ENCODE results near the gene SLC50A1. TPM values are rescaled to one million over a fixed set of nuclear protein-coding genes. Genes with fewer than 3 reads are reported as not detected.

SLC50A1 gene
- total and polyA plus RNA-seq, 9 of the 15 experiments (the other 6 are each of a cell fraction or from before 2014, with no cell fraction given) = 46.5 to 132 (median 91.9) TPM

GRCh38 chr1:155167166-155168104, 31.8 kb downstream of the SLC50A1 start (continued):
- TF ChIP-seq UBTF (IDR thresholded peaks at IDR 0.05; ENCODE audit: borderline replicate concordance in 1 of 2, low read depth in 2 of 2, low read length in 2 of 2) = peak; percentile 75 to 94; a peak in 3 of 4 replicates
- TF ChIP-seq THRA (IDR thresholded peaks at IDR 0.05) = no peak
- no peak for TF ChIP-seq GATA2 (CRISPR knock-in tag; IDR thresholded peaks at IDR 0.05)
- TF ChIP-seq ZNF445 (CRISPR knock-in tag; IDR thresholded peaks at IDR 0.05; ENCODE audit: low read depth) = no peak
- TF ChIP-seq NFE2L1 (tag; IDR thresholded peaks at IDR 0.05; ENCODE audit: borderline replicate concordance, low read depth) = no peak
- peak; percentile 50 for TF ChIP-seq BRD9 (IDR thresholded peaks at IDR 0.05; ENCODE audit: low read depth, partially characterized antibody)
- 0 out of 2 replicates have a peak, but pooled peaks have one; percentile 25 for TF ChIP-seq CREB1 (IDR thresholded peaks at IDR 0.05)
- TF ChIP-seq CREB1 (CRISPR knock-in tag; IDR thresholded peaks at IDR 0.05) = peak; percentile 1; the same call in 1 of the 2 replicates
- TF ChIP-seq ARID2 (IDR thresholded peaks at IDR 0.05) = peak; percentile 85
- TF ChIP-seq ESRRA (IDR thresholded peaks at IDR 0.05; ENCODE audit: borderline replicate concordance, low read depth) = peak; percentile 37; the same call in 1 of the 2 replicates
- TF ChIP-seq U2AF2 (optimal IDR thresholded peaks at IDR 0.05; ENCODE audit: low read depth, low read length) = no peak
- TF ChIP-seq BACH1 (tag; IDR thresholded peaks at IDR 0.05) = no peak
- TF ChIP-seq NFXL1 (CRISPR knock-in tag; IDR thresholded peaks at IDR 0.05) = no peak
- no peak for TF ChIP-seq NCOA2 (IDR thresholded peaks at IDR 0.05; ENCODE audit: partially characterized antibody in 2 of 2)
- TF ChIP-seq ZNF740 (CRISPR knock-in tag; IDR thresholded peaks at IDR 0.05) = no peak
- TF ChIP-seq ZNF740 (tag; IDR thresholded peaks at IDR 0.05) = no peak
- no peak for TF ChIP-seq ELF4 (CRISPR knock-in tag; IDR thresholded peaks at IDR 0.05)
- no peak for TF ChIP-seq CCAR2 (IDR thresholded peaks at IDR 0.05; ENCODE audit: low read depth, low read length)
- no peak for TF ChIP-seq GMEB1 (CRISPR knock-in tag; IDR thresholded peaks at IDR 0.05)

Measured in K562 (cell line).